Central memory CD8-positive, alpha-beta T cell (primary cell): ENCODE data around the gene EGFR.

ENCODE experiments used
- ATAC-seq: fragments of 150-1000 bp; cut with Tn5 transposase; replicated peaks from 2 replicates; pipeline ENCODE4 v1.10.0; 2022; ENCODE audit warnings: mild to moderate bottlenecking, moderate FRiP score, moderate number of reproducible peaks; ENCODE audit not compliant: poor library complexity, severe bottlenecking; ENCODE audit errors: extremely low read depth
- DNase-seq, 2 donors: peaks; one replicate each; pipeline ENCODE4 v3.0.0; 2021; ENCODE audit warnings: low spot score in 2 of 2
- H3K27ac Mint-ChIP-seq: one replicate; pipeline ENCODE4 v1.8.0; 2022; ENCODE audit warnings: low read depth, mild to moderate bottlenecking, moderate library complexity, mixed read lengths
- H3K27me3 Mint-ChIP-seq: one replicate; pipeline ENCODE4 v1.8.0; 2022; ENCODE audit warnings: mixed read lengths
- H3K36me3 Mint-ChIP-seq: one replicate; pipeline ENCODE4 v1.8.0; 2022; ENCODE audit warnings: mild to moderate bottlenecking, moderate library complexity, mixed read lengths; ENCODE audit not compliant: insufficient read depth
- H3K4me1 Mint-ChIP-seq: one replicate; pipeline ENCODE4 v1.8.0; 2022; ENCODE audit warnings: mixed read lengths
- H3K4me3 Mint-ChIP-seq: one replicate; pipeline ENCODE4 v1.8.0; 2022; ENCODE audit warnings: mild to moderate bottlenecking, moderate library complexity, mixed read lengths
- H3K9me3 Mint-ChIP-seq: one replicate; pipeline ENCODE4 v1.8.0; 2022; ENCODE audit warnings: mixed read lengths

The EGFR gene

DNA sequence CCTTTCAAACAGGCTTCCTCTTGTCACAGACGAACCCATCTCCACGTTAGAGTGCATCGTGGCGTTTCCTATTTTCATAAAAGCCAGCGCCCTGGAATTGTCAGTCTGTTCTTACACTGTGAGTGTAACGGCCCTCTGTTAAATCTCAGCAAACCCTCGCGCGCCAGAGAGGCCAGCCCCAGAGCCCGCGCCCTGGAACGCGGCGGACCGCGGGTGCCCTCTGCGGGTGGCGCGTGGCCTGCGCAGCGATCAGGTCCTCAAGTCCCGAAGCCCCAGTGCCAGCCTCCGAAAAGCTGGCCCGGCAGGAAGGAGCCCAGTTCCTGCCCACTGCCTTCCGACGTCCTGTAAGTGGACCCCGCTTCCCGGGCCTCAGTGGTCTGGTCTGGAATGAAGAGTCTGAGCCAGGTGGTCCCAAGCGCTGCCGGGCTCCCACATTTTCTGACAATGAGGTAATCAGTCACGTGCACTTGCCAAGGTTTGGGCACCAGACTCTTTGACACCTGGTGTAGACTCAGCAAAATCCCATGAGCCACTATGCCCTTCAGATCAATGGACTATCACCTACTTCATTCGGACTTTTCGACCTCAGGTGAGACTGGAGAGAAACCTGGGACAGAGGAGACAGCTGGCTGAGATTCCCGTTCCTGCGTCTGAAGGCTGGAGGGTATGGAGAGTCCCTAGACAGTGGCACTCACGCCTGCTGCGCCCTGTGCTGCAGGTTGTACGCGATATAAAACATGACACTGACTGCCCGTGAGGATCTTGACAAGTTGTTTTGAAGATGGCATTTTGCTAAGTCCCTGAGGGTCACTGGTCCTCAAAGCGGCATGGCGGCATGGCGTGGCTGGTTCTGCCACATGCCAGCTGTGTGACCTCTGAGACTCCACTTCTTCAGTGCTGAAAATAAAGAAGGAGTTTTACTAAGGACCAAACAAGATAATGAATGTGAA is 237.0 kb downstream of the EGFR start:
- H3K4me3 Mint-ChIP-seq, result peak overlapping the region; percentile 85
- H3K9me3 Mint-ChIP-seq, result no peaks in the 10 kb centered on the region
- peak; percentile 80 for ATAC-seq
- DNase-seq, result peak; percentile 47 to 48
- H3K4me1 Mint-ChIP-seq, result peaks cover 11% of the 10 kb centered on the region
- H3K27me3 Mint-ChIP-seq, result peaks cover 73% of the 10 kb centered on the region
- H3K36me3 Mint-ChIP-seq, result no peaks in the 10 kb centered on the region
- no peak overlapping the region for H3K27ac Mint-ChIP-seq

DNA sequence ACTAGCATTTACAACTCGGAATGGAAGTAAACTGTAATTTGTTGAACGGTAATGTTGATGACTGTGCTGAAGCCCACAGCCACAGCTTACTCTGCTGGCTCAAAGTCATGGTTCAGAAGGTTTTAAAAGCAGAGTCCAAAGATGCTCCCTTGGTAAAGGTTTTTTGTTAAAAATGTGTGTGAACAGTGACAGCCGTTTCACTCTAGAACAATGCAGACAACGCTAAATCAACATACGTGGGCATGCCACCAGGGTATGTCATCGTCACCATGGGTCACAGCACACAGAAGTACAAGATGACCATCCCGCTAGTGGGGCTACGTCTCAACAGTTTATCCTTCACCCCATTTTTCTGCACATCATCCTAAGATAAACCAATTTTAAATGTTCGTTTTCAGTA is 239.8 kb downstream of the EGFR start:
- no peak for ATAC-seq

DNA sequence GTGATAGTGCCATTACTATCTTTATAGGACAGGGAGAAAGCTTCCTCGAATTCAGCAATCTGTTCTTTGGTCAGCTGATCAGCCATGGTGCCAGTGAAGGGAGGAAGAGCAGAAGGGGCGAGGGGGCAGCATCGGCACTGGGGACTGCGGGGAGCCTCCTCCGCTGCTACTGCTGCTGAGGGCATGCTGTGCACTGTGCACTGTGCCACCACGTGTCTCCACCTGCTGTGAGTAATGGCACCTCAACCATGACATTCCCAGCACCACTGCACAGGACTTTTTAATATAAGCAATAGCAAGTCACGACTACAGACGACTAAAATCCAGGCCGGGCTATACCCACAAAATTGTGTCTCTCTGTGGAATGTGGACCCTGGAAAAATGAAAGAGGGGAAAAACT is 241.4 kb downstream of the EGFR start:
- no peaks in the 10 kb centered on the region for H3K9me3 Mint-ChIP-seq
- no peak overlapping the region for H3K4me3 Mint-ChIP-seq
- peaks cover 58% of the 10 kb centered on the region for H3K27me3 Mint-ChIP-seq
- H3K27ac Mint-ChIP-seq, result no peak overlapping the region
- no peaks in the 10 kb centered on the region for H3K36me3 Mint-ChIP-seq
- H3K4me1 Mint-ChIP-seq, result peaks cover 10% of the 10 kb centered on the region
- ATAC-seq (no peak), DNase-seq (no peak)

More for the DNA sequence above, 239.8 kb downstream of the EGFR start:
- H3K9me3 Mint-ChIP-seq, result no peaks in the 10 kb centered on the region
- H3K36me3 Mint-ChIP-seq, result no peaks in the 10 kb centered on the region
- no peak overlapping the region for H3K4me3 Mint-ChIP-seq
- DNase-seq, result no peak
- H3K27me3 Mint-ChIP-seq, result peaks cover 66% of the 10 kb centered on the region
- H3K4me1 Mint-ChIP-seq, result peaks cover 11% of the 10 kb centered on the region
- no peak overlapping the region for H3K27ac Mint-ChIP-seq

DNA sequence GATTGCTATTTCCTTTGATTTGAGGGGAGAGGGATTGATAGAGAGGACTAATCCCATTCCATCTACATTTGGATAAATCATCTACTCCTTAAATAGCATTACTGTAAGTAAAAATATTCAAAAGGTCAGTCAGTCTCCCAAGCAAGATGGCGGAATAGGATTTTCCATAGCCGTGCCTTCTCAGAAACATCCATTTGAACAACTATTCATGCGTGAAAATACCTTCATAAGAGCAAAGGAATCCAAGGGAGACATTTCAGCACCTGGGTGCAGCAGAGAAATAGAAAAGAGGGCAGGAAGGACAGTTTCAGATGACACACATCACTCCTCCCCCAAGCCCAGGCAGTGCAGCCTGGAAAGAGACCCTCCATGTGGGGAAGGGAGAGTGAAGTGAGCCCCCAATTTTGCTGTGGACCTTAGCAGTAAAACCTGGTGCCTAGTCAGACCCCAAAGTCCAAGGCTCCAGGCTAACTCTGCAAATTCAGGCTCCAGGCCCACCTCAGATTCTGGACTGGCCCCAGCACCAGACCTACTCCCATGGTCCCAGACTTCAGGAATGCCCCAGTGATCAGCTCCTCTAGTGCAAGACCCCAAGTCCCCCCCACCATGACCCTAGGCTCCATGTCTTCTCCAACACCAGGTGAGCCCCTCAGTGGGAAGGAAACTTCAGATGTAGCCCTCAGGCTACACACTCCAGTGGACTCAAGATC is 242.0 kb downstream of the EGFR start:
- Mint-ChIP-seq H3K4me1 (peaks cover 3% of the 10 kb centered on the region), H3K36me3 (no peaks in the 10 kb centered on the region), H3K27ac (no peak overlapping the region), H3K4me3 (no peak overlapping the region), H3K27me3 (peaks cover 51% of the 10 kb centered on the region), H3K9me3 (no peaks in the 10 kb centered on the region)
- no peak for DNase-seq
- no peak for ATAC-seq
